PC-3 (cell line): ENCODE results near the gene PPM1E. TPM values are rescaled to one million over a fixed set of nuclear protein-coding genes. Genes with fewer than 3 reads are reported as not detected.

Source experiments
- ATAC-seq: fragments of 200-7000 bp; cut with Tn5 transposase; 2 replicates; pipeline ENCODE4 v1.9.1; 2020; ENCODE audit warnings: mild to moderate bottlenecking, moderate library complexity
- BruUV-seq: library from RNA; stranded (reverse); fragments of 400-500 nt; replicated peaks from 2 replicates; lab custom pipeline; 2021; lab: Mats Ljungman, UMichigan
- CTCF ChIA-PET: fragments of 300-600 bp; sonication (Branson Sonifier 250); formaldehyde crosslinking; loops from one replicate; lab custom pipeline; 2022; ENCODE audit warnings: antibody characterized with exemption; lab: Charles Lee
- POLR2A ChIA-PET: fragments of 300-600 bp; sonication (Branson Sonifier 250); formaldehyde crosslinking; loops from one replicate; lab custom pipeline; 2022; ENCODE audit warnings: antibody characterized with exemption; ENCODE audit not compliant: unreplicated experiment; lab: Charles Lee
- DNase-seq: peaks from one replicate; pipeline ENCODE4 v3.0.0-alpha.2; 2015
- H2AFZ ChIP-seq: fragments of 300-600 bp; sonication (generic); 2 replicates; pipeline ENCODE4 v1.6.0; 2016; ENCODE audit warnings: antibody characterized with exemption, low read length
- H3F3A ChIP-seq: fragments of 300-600 bp; sonication (generic); one replicate; pipeline ENCODE4 v1.6.0; 2017; ENCODE audit warnings: antibody characterized with exemption, low read length, control low read depth, mild to moderate bottlenecking; ENCODE audit not compliant: unreplicated experiment
- H3K27ac ChIP-seq: fragments of 300-600 bp; sonication (generic); 2 replicates; pipeline ENCODE4 v1.5.1; 2016; ENCODE audit warnings: mild to moderate bottlenecking, low read length
- H3K27me3 ChIP-seq: fragments of 300-600 bp; sonication (generic); 2 replicates; pipeline ENCODE4 v1.6.1; 2016; ENCODE audit warnings: low read length, mixed read lengths
- H3K36me3 ChIP-seq: fragments of 300-600 bp; sonication (generic); 2 replicates; pipeline ENCODE4 v1.6.1; 2016; ENCODE audit warnings: low read depth, mixed run types, low read length, mixed read lengths
- H3K4me1 ChIP-seq: fragments of 300-600 bp; sonication (generic); 2 replicates; pipeline ENCODE4 v1.5.1; 2016; ENCODE audit warnings: low read length; ENCODE audit not compliant: insufficient read depth
- H3K4me2 ChIP-seq: fragments of 300-600 bp; sonication (generic); 2 replicates; pipeline ENCODE4 v1.6.0; 2016; ENCODE audit warnings: low read length
- H3K4me3 ChIP-seq: fragments of 300-600 bp; sonication (generic); 2 replicates; pipeline ENCODE4 v1.5.1; 2016; ENCODE audit warnings: mild to moderate bottlenecking, low read length, mixed read lengths
- H3K79me2 ChIP-seq: fragments of 300-600 bp; sonication (generic); 2 replicates; pipeline ENCODE4 v1.6.1; 2017; ENCODE audit warnings: low read length, mixed read lengths
- H3K9ac ChIP-seq: fragments of 300-600 bp; sonication (generic); 2 replicates; pipeline ENCODE4 v1.6.0; 2016; ENCODE audit warnings: mild to moderate bottlenecking, low read length
- H3K9me2 ChIP-seq: fragments of 300-600 bp; sonication (generic); replicated peaks from 2 replicates; pipeline ENCODE4 v1.6.1; 2016; ENCODE audit warnings: mixed run types, low read length, mixed read lengths
- H3K9me3 ChIP-seq: fragments of 300-600 bp; sonication (generic); 2 replicates; pipeline ENCODE4 v1.6.1; 2016; ENCODE audit warnings: low read length, mixed read lengths
- H4K20me1 ChIP-seq: fragments of 300-600 bp; sonication (generic); 2 replicates; pipeline ENCODE4 v1.6.1; 2016; ENCODE audit warnings: low read length, mixed read lengths
- CTCF ChIP-seq: fragments of 300-600 bp; sonication (generic); conservative IDR thresholded peaks from 2 replicates; pipeline ENCODE4 v1.5.1; 2017; ENCODE audit warnings: antibody characterized with exemption, low read depth, mild to moderate bottlenecking, low read length
- EZH2 ChIP-seq: fragments of 300-600 bp; sonication (generic); IDR thresholded peaks from one replicate; pipeline ENCODE4 v1.6.1; 2017; ENCODE audit warnings: antibody characterized with exemption, mild to moderate bottlenecking, low read length; ENCODE audit not compliant: unreplicated experiment
- EZH2phosphoT487 ChIP-seq: fragments of 300-600 bp; sonication (generic); IDR thresholded peaks from 2 replicates; pipeline ENCODE4 v1.6.1; 2018; ENCODE audit warnings: mild to moderate bottlenecking, antibody characterized with exemption, low read length, borderline replicate concordance
- intact Hi-C: fragments of 100-400 bp; cut with micrococcal nuclease; formaldehyde crosslinking; loops from 2 replicates; pipeline ENCODE4 v1.9.0; 2023
- total RNA-seq: library from RNA; depleted of rRNA; stranded (reverse); fragments of >200 nt; gene quantifications from 2 replicates; pipeline ENCODE4 v1.2.3, GENCODE V29; 2014

PPM1E gene
- total RNA-seq, 1 experiment from 2014 or later = not detected

- Histone ChIP-seq H3K4me2 (no peak overlapping the region), H3K27ac (no peak overlapping the region), H2AFZ (no peak overlapping the region), H3K27me3 (peaks cover 92% of the 10 kb centered on the region), H3K79me2 (no peaks in the 10 kb centered on the region), H3K9me2 (no peaks in the 10 kb centered on the region), H3K4me1 (peaks cover 11% of the 10 kb centered on the region; the same call in 1 of the 2 replicates), H3K4me3 (no peak overlapping the region), H4K20me1 (no peaks in the 10 kb centered on the region), H3F3A (no peaks in the 10 kb centered on the region), H3K9ac (no peak overlapping the region), H3K36me3 (no peaks in the 10 kb centered on the region), H3K9me3 (no peaks in the 10 kb centered on the region)
- BruUV-seq = no TSS peak
- intact Hi-C loops = no loop called here
- TF ChIP-seq EZH2 = no peak
- TF ChIP-seq CTCF = no peak
- TF ChIP-seq EZH2phosphoT487 = no peak
- ChIA-PET POLR2A (no interaction called here), CTCF (no interaction called here)
- DNase-seq (no peak), ATAC-seq (no peak)
Observed at GRCh38 chr17:58757162-58757613, 1.5 kb downstream of the PPM1E start.

- no peaks in the 10 kb centered on the region for H3K9me2 ChIP-seq
- ATAC-seq (no peak), DNase-seq (no peak)
- no peaks in the 10 kb centered on the region for H3K79me2 ChIP-seq
- POLR2A ChIA-PET = no interaction called here
- H3K27me3 ChIP-seq = peaks cover 88% of the 10 kb centered on the region
- H3K4me3 ChIP-seq = no peak overlapping the region
- no peak overlapping the region for H3K27ac ChIP-seq
- TF ChIP-seq CTCF (no peak), EZH2 (no peak), EZH2phosphoT487 (no peak)
- H3F3A ChIP-seq = no peaks in the 10 kb centered on the region
- no peak overlapping the region for H3K9ac ChIP-seq
- no peaks in the 10 kb centered on the region for H3K9me3 ChIP-seq
- intact Hi-C loops = no loop called here
- peaks cover 11% of the 10 kb centered on the region; the same call in 1 of the 2 replicates for H3K4me1 ChIP-seq
- H2AFZ ChIP-seq = no peak overlapping the region
- BruUV-seq = no TSS peak
- CTCF ChIA-PET = no interaction called here
- H3K36me3 ChIP-seq = no peaks in the 10 kb centered on the region
- no peak overlapping the region for H3K4me2 ChIP-seq
- no peaks in the 10 kb centered on the region for H4K20me1 ChIP-seq
Observed at GRCh38 chr17:58758890-58759289, 3.2 kb downstream of the PPM1E start.

- Histone ChIP-seq H3K4me1 (peaks cover 11% of the 10 kb centered on the region; the same call in 1 of the 2 replicates), H3K4me2 (no peak overlapping the region), H4K20me1 (no peaks in the 10 kb centered on the region), H3K79me2 (no peaks in the 10 kb centered on the region), H3F3A (no peaks in the 10 kb centered on the region), H3K4me3 (no peak overlapping the region), H3K27ac (no peak overlapping the region), H3K36me3 (no peaks in the 10 kb centered on the region), H2AFZ (no peak overlapping the region), H3K9me3 (no peaks in the 10 kb centered on the region), H3K9me2 (no peaks in the 10 kb centered on the region), H3K9ac (no peak overlapping the region), H3K27me3 (peaks cover 87% of the 10 kb centered on the region)
- ChIA-PET CTCF (no interaction called here), POLR2A (no interaction called here)
- no peak for DNase-seq
- BruUV-seq = no TSS peak
- intact Hi-C loops = no loop called here
- no peak for TF ChIP-seq CTCF
- ATAC-seq = no peak
Observed at GRCh38 chr17:58759522-58759921, 3.9 kb downstream of the PPM1E start.
